ENCODE measurements around the gene GADL1.
A peak's percentile ranks its signal among the peaks of the same experiment; 100 is the strongest.

The GADL1 gene

DNA sequence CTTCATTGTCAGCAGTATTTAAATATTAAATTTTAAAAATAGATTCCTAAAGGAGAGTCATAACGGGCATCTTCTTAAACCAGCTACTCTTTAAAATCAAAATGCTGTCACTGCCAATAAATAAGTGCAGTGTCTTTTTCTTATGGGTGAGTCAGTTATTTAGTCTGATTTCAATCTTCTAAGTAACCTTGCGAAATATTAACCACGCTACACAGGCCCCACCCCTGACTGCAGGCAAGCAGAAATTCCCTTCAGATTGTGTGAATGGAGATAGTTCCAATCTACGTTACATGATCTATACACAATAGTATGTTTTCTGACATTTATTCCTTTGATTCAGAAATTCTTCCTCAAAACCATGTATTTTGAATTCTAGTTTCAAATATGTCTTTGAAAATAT lies 141.5 kb downstream of the GADL1 start:
- Histone ChIP-seq H4K20me1 (ENCODE audit: insufficient read depth, low read length) (no peaks in the 10 kb centered on the region), H3K9me2 (ENCODE audit: low read depth, low read length) (no peaks in the 10 kb centered on the region), H3K9me3 (ENCODE audit: low read length) (no peaks in the 10 kb centered on the region), H2AFZ (ENCODE audit: low read length) (no peak overlapping the region), H3F3A (ENCODE audit: insufficient read depth, low read length) (no peaks in the 10 kb centered on the region), H3K4me3 (ENCODE audit: low read depth, low read length, poor library complexity, severe bottlenecking) (no peak overlapping the region), H3K9ac (ENCODE audit: low read length) (no peak overlapping the region), H3K27me3 (ENCODE audit: insufficient read depth, low read length) (no peaks in the 10 kb centered on the region), H3K79me2 (ENCODE audit: insufficient read depth, low read length) (no peaks in the 10 kb centered on the region), H3K27ac (ENCODE audit: low read depth, low read length, poor library complexity, severe bottlenecking) (no peak overlapping the region), H3K36me3 (ENCODE audit: insufficient read depth, low read length) (no peaks in the 10 kb centered on the region), H3K4me1 (ENCODE audit: insufficient read depth, low read length, severe bottlenecking) (peaks cover 13% of the 10 kb centered on the region), H3K4me2 (ENCODE audit: low read length) (no peak overlapping the region)
- no peak for TF ChIP-seq EZH2 (IDR thresholded peaks at IDR 0.05; ENCODE audit: borderline replicate concordance, low read length)
- TF ChIP-seq, protein P1, sequence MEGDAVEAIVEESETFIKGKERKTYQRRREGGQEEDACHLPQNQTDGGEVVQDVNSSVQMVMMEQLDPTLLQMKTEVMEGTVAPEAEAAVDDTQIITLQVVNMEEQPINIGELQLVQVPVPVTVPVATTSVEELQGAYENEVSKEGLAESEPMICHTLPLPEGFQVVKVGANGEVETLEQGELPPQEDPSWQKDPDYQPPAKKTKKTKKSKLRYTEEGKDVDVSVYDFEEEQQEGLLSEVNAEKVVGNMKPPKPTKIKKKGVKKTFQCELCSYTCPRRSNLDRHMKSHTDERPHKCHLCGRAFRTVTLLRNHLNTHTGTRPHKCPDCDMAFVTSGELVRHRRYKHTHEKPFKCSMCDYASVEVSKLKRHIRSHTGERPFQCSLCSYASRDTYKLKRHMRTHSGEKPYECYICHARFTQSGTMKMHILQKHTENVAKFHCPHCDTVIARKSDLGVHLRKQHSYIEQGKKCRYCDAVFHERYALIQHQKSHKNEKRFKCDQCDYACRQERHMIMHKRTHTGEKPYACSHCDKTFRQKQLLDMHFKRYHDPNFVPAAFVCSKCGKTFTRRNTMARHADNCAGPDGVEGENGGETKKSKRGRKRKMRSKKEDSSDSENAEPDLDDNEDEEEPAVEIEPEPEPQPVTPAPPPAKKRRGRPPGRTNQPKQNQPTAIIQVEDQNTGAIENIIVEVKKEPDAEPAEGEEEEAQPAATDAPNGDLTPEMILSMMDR (IDR thresholded peaks at IDR 0.05; ENCODE audit: low read length), result no peak

DNA sequence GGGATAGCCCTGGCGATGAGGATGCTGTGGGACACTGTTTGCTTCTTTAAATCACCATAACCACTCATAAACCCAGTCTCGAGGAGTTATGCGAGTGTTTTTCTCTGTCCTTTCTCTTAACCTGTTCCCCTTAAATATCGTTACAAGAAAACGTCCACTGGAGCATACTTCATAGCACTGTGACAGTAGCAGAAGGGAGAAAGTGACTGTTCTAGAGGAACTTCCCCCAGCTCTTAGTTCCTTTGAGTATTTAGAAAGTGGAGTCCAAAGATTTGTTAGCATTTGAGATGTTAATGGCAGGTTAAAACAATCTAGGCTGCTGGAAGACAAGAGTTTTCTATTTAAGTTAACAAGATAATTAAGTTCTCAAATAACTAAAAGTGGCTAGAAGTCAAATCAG lies 142.0 kb downstream of the GADL1 start:
- H2AFZ ChIP-seq (ENCODE audit: low read length), result no peak overlapping the region
- H3K9me3 ChIP-seq (ENCODE audit: low read length), result no peaks in the 10 kb centered on the region
- H3K27me3 ChIP-seq (ENCODE audit: insufficient read depth, low read length), result no peaks in the 10 kb centered on the region
- H3F3A ChIP-seq (ENCODE audit: insufficient read depth, low read length), result no peaks in the 10 kb centered on the region
- H3K4me3 ChIP-seq (ENCODE audit: low read depth, low read length, poor library complexity, severe bottlenecking), result no peak overlapping the region
- H3K4me2 ChIP-seq (ENCODE audit: low read length), result no peak overlapping the region
- peaks cover 13% of the 10 kb centered on the region for H3K4me1 ChIP-seq (ENCODE audit: insufficient read depth, low read length, severe bottlenecking)
- H4K20me1 ChIP-seq (ENCODE audit: insufficient read depth, low read length), result no peaks in the 10 kb centered on the region
- H3K27ac ChIP-seq (ENCODE audit: low read depth, low read length, poor library complexity, severe bottlenecking), result no peak overlapping the region
- no peaks in the 10 kb centered on the region for H3K79me2 ChIP-seq (ENCODE audit: insufficient read depth, low read length)
- TF ChIP-seq, protein P1 (IDR thresholded peaks at IDR 0.05; ENCODE audit: low read length), result no peak
- no peak for TF ChIP-seq EZH2 (IDR thresholded peaks at IDR 0.05; ENCODE audit: borderline replicate concordance, low read length)
- no peaks in the 10 kb centered on the region for H3K9me2 ChIP-seq (ENCODE audit: low read depth, low read length)
- no peaks in the 10 kb centered on the region for H3K36me3 ChIP-seq (ENCODE audit: insufficient read depth, low read length)
- H3K9ac ChIP-seq (ENCODE audit: low read length), result no peak overlapping the region

DNA sequence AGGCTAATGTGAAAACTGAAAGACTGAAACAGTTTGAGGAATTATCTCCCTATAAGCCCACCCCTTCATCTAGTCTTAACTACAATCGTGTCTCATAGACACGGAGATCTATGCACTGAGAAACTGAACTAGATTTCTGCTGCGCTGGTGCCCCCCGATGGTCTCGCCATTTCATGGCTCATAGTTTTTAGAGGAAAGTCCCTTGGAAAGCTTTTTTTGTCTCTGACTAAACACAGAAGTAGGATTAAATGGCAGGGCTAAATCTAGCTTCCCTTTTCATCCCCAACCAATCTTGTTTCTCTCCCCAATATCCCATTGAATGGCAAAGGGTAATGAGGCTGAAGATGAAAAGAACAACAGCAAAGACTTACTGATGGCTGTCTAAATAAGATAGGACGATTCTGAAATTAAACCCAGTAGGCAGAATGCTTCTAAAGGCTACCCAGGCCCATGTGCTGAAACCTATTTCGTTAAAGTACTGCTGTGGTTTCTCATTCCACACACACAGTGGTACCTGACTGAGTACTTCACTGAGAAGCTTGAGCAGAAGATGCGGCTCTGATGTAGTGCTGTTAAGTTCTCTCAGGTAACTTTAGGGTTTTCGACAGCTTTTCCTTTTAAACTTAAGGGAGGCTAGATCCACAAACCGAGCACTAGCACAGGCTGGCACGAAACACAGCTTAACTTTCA lies 142.7 kb downstream of the GADL1 start:
- Histone ChIP-seq H3K9ac (ENCODE audit: low read length) (no peak overlapping the region), H4K20me1 (ENCODE audit: insufficient read depth, low read length) (no peaks in the 10 kb centered on the region), H3K27ac (ENCODE audit: low read depth, low read length, poor library complexity, severe bottlenecking) (no peak overlapping the region), H3K9me3 (ENCODE audit: low read length) (no peaks in the 10 kb centered on the region), H3K4me1 (ENCODE audit: insufficient read depth, low read length, severe bottlenecking) (peaks cover 13% of the 10 kb centered on the region), H3K79me2 (ENCODE audit: insufficient read depth, low read length) (no peaks in the 10 kb centered on the region), H3K9me2 (ENCODE audit: low read depth, low read length) (no peaks in the 10 kb centered on the region), H3K4me2 (ENCODE audit: low read length) (0 out of 2 replicates have a peak overlapping the region, but pooled peaks have one; percentile 8), H3K27me3 (ENCODE audit: insufficient read depth, low read length) (no peaks in the 10 kb centered on the region), H3K4me3 (ENCODE audit: low read depth, low read length, poor library complexity, severe bottlenecking) (no peak overlapping the region), H3K36me3 (ENCODE audit: insufficient read depth, low read length) (no peaks in the 10 kb centered on the region), H2AFZ (ENCODE audit: low read length) (no peak overlapping the region), H3F3A (ENCODE audit: insufficient read depth, low read length) (no peaks in the 10 kb centered on the region)
- TF ChIP-seq, protein P1 (IDR thresholded peaks at IDR 0.05; ENCODE audit: low read length), result peak; percentile 66
- TF ChIP-seq EZH2 (IDR thresholded peaks at IDR 0.05; ENCODE audit: borderline replicate concordance, low read length), result no peak

All from OCI-LY1 (cell line).